Measurements from ENCODE around the gene TTLL6. TPM values are rescaled to one million over a fixed set of nuclear protein-coding genes. Genes with fewer than 3 reads are reported as not detected.

Gene TTLL6
- total and polyA plus RNA-seq, 2 of the 4 experiments (the other 2 are of a cell fraction), result not detected

DNA sequence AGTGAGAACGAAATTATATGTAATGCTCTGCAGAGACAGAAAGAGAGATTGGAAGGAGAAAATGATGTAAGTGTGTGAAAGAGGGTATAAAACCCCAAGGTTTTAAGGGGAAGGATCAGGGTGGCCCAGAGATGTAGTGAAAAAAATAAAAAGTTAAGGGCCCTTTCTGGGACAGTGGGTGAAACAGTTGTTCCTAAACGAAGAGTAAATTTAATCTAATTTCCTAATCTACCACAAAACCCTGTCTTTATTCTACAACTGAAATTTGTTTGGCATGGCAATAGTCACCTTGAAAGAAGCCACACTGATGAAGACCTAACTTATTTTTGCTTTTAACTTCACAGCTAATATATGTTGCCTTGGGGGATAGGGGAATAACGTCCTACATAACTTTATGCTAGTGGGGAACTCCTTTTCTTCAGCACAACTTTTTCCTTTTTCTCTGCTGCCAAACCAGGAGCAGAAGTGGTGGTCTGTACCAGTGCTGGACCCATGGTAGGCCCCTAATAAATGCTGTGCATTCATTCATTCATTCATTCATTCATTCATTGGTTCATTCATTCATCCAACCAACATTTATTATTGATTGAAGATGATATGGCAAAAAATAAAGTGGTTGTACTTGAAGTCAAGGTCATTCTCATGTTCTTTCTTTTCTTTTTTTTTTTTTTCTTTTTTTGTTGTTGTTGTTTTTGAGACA lies 39.2 kb upstream of the TTLL6 start:
- no peak for ATAC-seq (ENCODE audit: low read depth)
- no peak overlapping the region for H3K18ac ChIP-seq (ENCODE audit: low read depth, low read length)
- H2BK120ac ChIP-seq (ENCODE audit: low read depth, low read length), result no peak overlapping the region
- H3K4me3 ChIP-seq (ENCODE audit: insufficient read depth, low read depth, low read length), result no peak overlapping the region
- dilution Hi-C loops (cut with HindIII; ENCODE audit: low sequenced_read_pairs, unreplicated experiment), result no loop called here
- H3K9ac ChIP-seq (ENCODE audit: low read depth, low read length), result no peak overlapping the region
- H4K5ac ChIP-seq (ENCODE audit: low read depth, low read length), result no peak overlapping the region
- in situ Hi-C loops (cut with MboI; ENCODE audit: low sequenced_read_pairs), result no loop called here
- H3K56ac ChIP-seq (ENCODE audit: extremely low read depth, insufficient read depth, low read length), result no peak overlapping the region
- no TSS peak for BruUV-seq (replicated peaks)
- H2AK5ac ChIP-seq (ENCODE audit: low read depth, low read length), result no peak overlapping the region
- H3K9me3 ChIP-seq (ENCODE audit: control insufficient read depth, insufficient read depth, low read length), result no peaks in the 10 kb centered on the region
- no peak overlapping the region for H2BK5ac ChIP-seq (ENCODE audit: low read depth, low read length, poor library complexity, severe bottlenecking)
- H2BK15ac ChIP-seq (ENCODE audit: low read depth, low read length), result no peak overlapping the region
- intact Hi-C loops (cut with micrococcal nuclease), result no loop called here
- ChIA-PET CTCF (interaction anchor here (0.6 kb wide), 1 partner anchor 26 kb away, joined by 5 read pairs; no protein-coding TSS in a partner anchor), POLR2A (ENCODE audit: unreplicated experiment) (no interaction called here)
- no peak overlapping the region for H2AK9ac ChIP-seq (replicated peaks; ENCODE audit: low read depth, low read length, poor library complexity)
- no peaks in the 10 kb centered on the region for H3K27me3 ChIP-seq (ENCODE audit: control insufficient read depth, insufficient read depth, low read length)
- H3K4me1 ChIP-seq (ENCODE audit: control insufficient read depth, insufficient read depth, low read length), result no peaks in the 10 kb centered on the region
- H3K23ac ChIP-seq (ENCODE audit: low read depth, low read length), result no peak overlapping the region
- TF ChIP-seq FOS (IDR thresholded peaks at IDR 0.05; ENCODE audit: low read depth, low read length), result no peak
- TF ChIP-seq RCOR1 (IDR thresholded peaks at IDR 0.05; ENCODE audit: insufficient replicate concordance, low read length), result no peak
- no peak for TF ChIP-seq RFX5 (IDR thresholded peaks at IDR 0.05; ENCODE audit: low read depth, low read length)
- no peak for TF ChIP-seq MAZ (IDR thresholded peaks at IDR 0.05; ENCODE audit: borderline replicate concordance, low read depth, low read length)
- no peak for TF ChIP-seq CEBPB (IDR thresholded peaks at IDR 0.05; ENCODE audit: low read depth, low read length)
- no peak for TF ChIP-seq MAFK (IDR thresholded peaks at IDR 0.05; ENCODE audit: low read depth, low read length)
- no peak for TF ChIP-seq POLR2A (IDR thresholded peaks at IDR 0.05; ENCODE audit: low read depth, low read length)
- no peak for TF ChIP-seq BHLHE40 (IDR thresholded peaks at IDR 0.05; ENCODE audit: low read depth, low read length)
- TF ChIP-seq, protein P1, sequence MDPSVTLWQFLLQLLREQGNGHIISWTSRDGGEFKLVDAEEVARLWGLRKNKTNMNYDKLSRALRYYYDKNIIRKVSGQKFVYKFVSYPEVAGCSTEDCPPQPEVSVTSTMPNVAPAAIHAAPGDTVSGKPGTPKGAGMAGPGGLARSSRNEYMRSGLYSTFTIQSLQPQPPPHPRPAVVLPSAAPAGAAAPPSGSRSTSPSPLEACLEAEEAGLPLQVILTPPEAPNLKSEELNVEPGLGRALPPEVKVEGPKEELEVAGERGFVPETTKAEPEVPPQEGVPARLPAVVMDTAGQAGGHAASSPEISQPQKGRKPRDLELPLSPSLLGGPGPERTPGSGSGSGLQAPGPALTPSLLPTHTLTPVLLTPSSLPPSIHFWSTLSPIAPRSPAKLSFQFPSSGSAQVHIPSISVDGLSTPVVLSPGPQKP (IDR thresholded peaks at IDR 0.05; ENCODE audit: borderline replicate concordance, low read depth, low read length), result no peak
- TF ChIP-seq CHD1 (IDR thresholded peaks at IDR 0.05; ENCODE audit: low read depth, low read length), result no peak
- no peak overlapping the region for H3K27ac ChIP-seq (ENCODE audit: insufficient read depth, low read length)
- DNase-seq, result no peak
- no peak overlapping the region for H4K91ac ChIP-seq (ENCODE audit: insufficient read depth, low read depth, low read length)
- WGBS, 2 experiments (ENCODE audit: extremely low coverage in 2 of 2, insufficient read length in 1 of 2), result no CpG with 5 or more reads among the region's 3 CpGs
- H3K79me1 ChIP-seq (ENCODE audit: low read depth in 1 of 2, low read length in 2 of 2), result no peaks in the 10 kb centered on the region
- no peak overlapping the region for H2AFZ ChIP-seq (replicated peaks; ENCODE audit: low read length, poor library complexity)
- no peaks in the 10 kb centered on the region for H4K20me1 ChIP-seq (ENCODE audit: insufficient read depth, low read length)
- H3K9me1 ChIP-seq (ENCODE audit: insufficient read depth, low read length), result no peaks in the 10 kb centered on the region
- H3K4ac ChIP-seq (ENCODE audit: low read depth, low read length), result no peak overlapping the region
- no peak overlapping the region for H3K14ac ChIP-seq (replicated peaks; ENCODE audit: low read depth, low read length)
- H3K36me3 ChIP-seq (ENCODE audit: control insufficient read depth, insufficient read depth, low read length), result peaks cover 35% of the 10 kb centered on the region
- H2BK20ac ChIP-seq (ENCODE audit: low read depth, low read length), result no peak overlapping the region
- no peak overlapping the region for H3K4me2 ChIP-seq (ENCODE audit: low read depth, low read length)
- no peak overlapping the region for H4K8ac ChIP-seq (ENCODE audit: low read depth in 2 of 2, low read length in 2 of 2)
